ENCODE measurements around the gene MIOX. TPM values are rescaled to one million over a fixed set of nuclear protein-coding genes. Genes with fewer than 3 reads are reported as not detected.

The MIOX gene
- total and polyA plus RNA-seq, 2 of the 13 experiments (the other 11 are each of a cell fraction or from before 2014, with no cell fraction given) = 1.5 to 2.9 TPM

DNA sequence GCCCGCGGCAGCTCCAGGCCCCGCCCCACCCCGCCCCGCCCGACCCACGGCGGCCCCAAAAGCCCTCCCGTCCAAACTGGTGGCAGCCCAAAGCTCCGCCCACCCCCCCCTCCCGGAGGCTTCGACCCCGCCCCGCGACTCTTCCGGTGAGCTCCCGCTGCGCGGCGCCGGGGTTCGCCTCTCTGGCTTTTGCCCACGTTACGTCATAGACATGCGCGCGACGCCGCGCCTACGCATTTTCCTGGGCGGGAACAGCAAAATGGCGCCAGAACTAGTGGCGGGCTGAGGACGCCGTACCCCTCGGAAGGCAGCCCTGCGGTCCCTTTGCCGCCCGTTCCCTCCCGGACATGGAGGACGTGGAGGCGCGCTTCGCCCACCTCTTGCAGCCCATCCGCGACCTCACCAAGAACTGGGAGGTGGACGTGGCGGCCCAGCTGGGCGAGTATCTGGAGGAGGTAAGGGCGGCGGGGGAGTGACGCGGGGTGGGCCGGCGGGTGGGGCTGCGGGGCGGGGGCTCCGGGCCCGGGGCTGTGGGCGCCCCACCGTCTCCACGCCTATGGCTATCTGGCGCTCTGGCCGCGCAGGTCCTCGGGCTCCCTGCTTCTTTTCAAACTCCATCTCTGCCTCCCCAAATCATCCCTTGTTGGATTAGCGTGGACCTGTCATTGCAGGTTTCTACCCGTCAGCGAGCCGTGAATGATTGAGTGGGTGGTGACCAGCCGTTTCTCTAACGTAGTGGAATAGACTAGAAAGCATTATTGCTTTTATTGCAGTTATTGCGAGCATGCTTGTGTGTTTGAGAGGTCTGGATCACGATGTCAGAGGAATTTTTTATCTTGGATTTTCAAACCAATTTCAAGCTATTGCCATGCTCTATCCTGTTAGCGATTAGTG is 21.6 kb downstream of the MIOX start, which contains the start of gene NCAPH2:
TSS of gene NCAPH2 (plus strand) at position 234 of the 894 bp plus-strand sequence. CDS start at position 348, 114 bp downstream.
- WGBS (ENCODE audit: low lambda C conversion rate) = 0% methylated on average over 14 of the region's 76 CpGs
- peaks cover 19% of the 10 kb centered on the region for H3K4me1 ChIP-seq (ENCODE audit: insufficient read depth, low read length)
- peak within 1 kb of the TSS; percentile 90 for H3K9ac ChIP-seq (ENCODE audit: insufficient read depth, low read depth, low read length)
- peak within 1 kb of the TSS; percentile 92 for H3K4me2 ChIP-seq (ENCODE audit: low read depth, low read length)
- peaks cover 44% of the 10 kb centered on the region for H3K79me2 ChIP-seq (ENCODE audit: insufficient read depth, low read length)
- H2AFZ ChIP-seq (ENCODE audit: low read length) = no peak within 1 kb of the TSS
- no peaks in the 10 kb centered on the region for H3K9me3 ChIP-seq (ENCODE audit: low read length)
- peak within 1 kb of the TSS; percentile 90 to 99 (median 93) for H3K4me3 ChIP-seq (replicated peaks in 1 of 3; ENCODE audit: insufficient read depth in 1 of 3, low read depth in 2 of 3, low read length in 3 of 3)
- in situ Hi-C loops (cut with HindIII; ENCODE audit: extremely low pct_ligation_motif_present, low pct_unique_long_range_greater_than_20kb) (no loop called here), intact Hi-C loops (cut with micrococcal nuclease; ENCODE audit: unreplicated experiment) (loop anchor here (1.0 kb wide), 1 partner anchor 17 kb away; the partner anchor contains the start of gene SCO2)
- H3K36me3 ChIP-seq (replicated peaks in 1 of 2; ENCODE audit: control insufficient read depth in 1 of 2, insufficient read depth in 2 of 2, low read length in 2 of 2) = peaks cover 2 to 12% of the 10 kb centered on the region in 2 experiments; a peak in 1 of 5 replicates
- no peaks in the 10 kb centered on the region; a peak in 1 of 5 replicates for H3K27me3 ChIP-seq (ENCODE audit: control insufficient read depth in 1 of 2, insufficient read depth in 2 of 2, low read length in 2 of 2)
- ChIA-PET CTCF (ENCODE audit: low intra/inter-chr PET ratio, low total read pairs) (no interaction called here), POLR2A (interaction anchor here (0.7 to 3.9 kb wide), 23 partner anchors 10 to 541 kb away, joined by 3 to 97 read pairs (median 4); partner anchors contain the start of genes ADM2, CHKB, HDAC10 and KLHDC7B)
- peak within 1 kb of the TSS; percentile 87 for H3K27ac ChIP-seq (ENCODE audit: extremely low read length, insufficient read depth, low read length)
- ATAC-seq = peak; percentile 42
- peak; percentile 46 for FAIRE-seq
- H4K20me1 ChIP-seq (ENCODE audit: insufficient read depth, low read length) = no peaks in the 10 kb centered on the region
- BruUV-seq (replicated peaks) = no TSS peak
- peak; percentile 89 for DNase-seq (ENCODE audit: low spot score)
- TF ChIP-seq SMAD9 (CRISPR knock-in tag; IDR thresholded peaks at IDR 0.05) (no peak), ZNF766 (CRISPR knock-in tag; IDR thresholded peaks at IDR 0.05; ENCODE audit: borderline replicate concordance) (no peak), ZNF570 (CRISPR knock-in tag; IDR thresholded peaks at IDR 0.05; ENCODE audit: borderline replicate concordance) (no peak), PBX2 (CRISPR knock-in tag; IDR thresholded peaks at IDR 0.05) (no peak), THAP7 (CRISPR knock-in tag; IDR thresholded peaks at IDR 0.05) (no peak), HMG20B (CRISPR knock-in tag; conservative IDR thresholded peaks at IDR 0.05) (no peak), ZNF83 (CRISPR knock-in tag; IDR thresholded peaks at IDR 0.05; ENCODE audit: borderline replicate concordance) (no peak), RXRA (CRISPR knock-in tag; IDR thresholded peaks at IDR 0.05) (peak; percentile 66; the same call in 1 of the 2 replicates), ZBTB20 (CRISPR knock-in tag; IDR thresholded peaks at IDR 0.05; ENCODE audit: borderline replicate concordance, low read depth) (no peak), HNRNPL (IDR thresholded peaks at IDR 0.05; ENCODE audit: low read depth, low read length) (0 out of 2 replicates have a peak, but pooled peaks have one; percentile 28), ZNF850 (CRISPR knock-in tag; conservative IDR thresholded peaks at IDR 0.05) (no peak)
- TF ChIP-seq, protein P1, sequence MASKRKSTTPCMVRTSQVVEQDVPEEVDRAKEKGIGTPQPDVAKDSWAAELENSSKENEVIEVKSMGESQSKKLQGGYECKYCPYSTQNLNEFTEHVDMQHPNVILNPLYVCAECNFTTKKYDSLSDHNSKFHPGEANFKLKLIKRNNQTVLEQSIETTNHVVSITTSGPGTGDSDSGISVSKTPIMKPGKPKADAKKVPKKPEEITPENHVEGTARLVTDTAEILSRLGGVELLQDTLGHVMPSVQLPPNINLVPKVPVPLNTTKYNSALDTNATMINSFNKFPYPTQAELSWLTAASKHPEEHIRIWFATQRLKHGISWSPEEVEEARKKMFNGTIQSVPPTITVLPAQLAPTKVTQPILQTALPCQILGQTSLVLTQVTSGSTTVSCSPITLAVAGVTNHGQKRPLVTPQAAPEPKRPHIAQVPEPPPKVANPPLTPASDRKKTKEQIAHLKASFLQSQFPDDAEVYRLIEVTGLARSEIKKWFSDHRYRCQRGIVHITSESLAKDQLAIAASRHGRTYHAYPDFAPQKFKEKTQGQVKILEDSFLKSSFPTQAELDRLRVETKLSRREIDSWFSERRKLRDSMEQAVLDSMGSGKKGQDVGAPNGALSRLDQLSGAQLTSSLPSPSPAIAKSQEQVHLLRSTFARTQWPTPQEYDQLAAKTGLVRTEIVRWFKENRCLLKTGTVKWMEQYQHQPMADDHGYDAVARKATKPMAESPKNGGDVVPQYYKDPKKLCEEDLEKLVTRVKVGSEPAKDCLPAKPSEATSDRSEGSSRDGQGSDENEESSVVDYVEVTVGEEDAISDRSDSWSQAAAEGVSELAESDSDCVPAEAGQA (IDR thresholded peaks at IDR 0.05; ENCODE audit: low read depth) = peak; percentile 96
- TF ChIP-seq, protein P1 (CRISPR knock-in tag; IDR thresholded peaks at IDR 0.05; ENCODE audit: borderline replicate concordance) = no peak
- TF ChIP-seq, protein P2, sequence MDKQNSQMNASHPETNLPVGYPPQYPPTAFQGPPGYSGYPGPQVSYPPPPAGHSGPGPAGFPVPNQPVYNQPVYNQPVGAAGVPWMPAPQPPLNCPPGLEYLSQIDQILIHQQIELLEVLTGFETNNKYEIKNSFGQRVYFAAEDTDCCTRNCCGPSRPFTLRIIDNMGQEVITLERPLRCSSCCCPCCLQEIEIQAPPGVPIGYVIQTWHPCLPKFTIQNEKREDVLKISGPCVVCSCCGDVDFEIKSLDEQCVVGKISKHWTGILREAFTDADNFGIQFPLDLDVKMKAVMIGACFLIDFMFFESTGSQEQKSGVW (CRISPR knock-in tag; IDR thresholded peaks at IDR 0.05; ENCODE audit: borderline replicate concordance) = no peak
